GM18499 (cell line): Measurements from ENCODE around the gene SLCO3A1.
A peak's percentile ranks its signal among the peaks of the same experiment; 100 is the strongest.

Experiments
- ATAC-seq: cut with Tn5 transposase; IDR thresholded peaks from one replicate; pipeline ENCODE4 v1.9.1; 2021; ENCODE audit warnings: moderate number of reproducible peaks; ENCODE audit not compliant: insufficient read depth, unreplicated experiment

Gene SLCO3A1

GRCh38 chr15:92079047-92079446 is 225.5 kb downstream of the SLCO3A1 start:
- no peak for ATAC-seq

DNA sequence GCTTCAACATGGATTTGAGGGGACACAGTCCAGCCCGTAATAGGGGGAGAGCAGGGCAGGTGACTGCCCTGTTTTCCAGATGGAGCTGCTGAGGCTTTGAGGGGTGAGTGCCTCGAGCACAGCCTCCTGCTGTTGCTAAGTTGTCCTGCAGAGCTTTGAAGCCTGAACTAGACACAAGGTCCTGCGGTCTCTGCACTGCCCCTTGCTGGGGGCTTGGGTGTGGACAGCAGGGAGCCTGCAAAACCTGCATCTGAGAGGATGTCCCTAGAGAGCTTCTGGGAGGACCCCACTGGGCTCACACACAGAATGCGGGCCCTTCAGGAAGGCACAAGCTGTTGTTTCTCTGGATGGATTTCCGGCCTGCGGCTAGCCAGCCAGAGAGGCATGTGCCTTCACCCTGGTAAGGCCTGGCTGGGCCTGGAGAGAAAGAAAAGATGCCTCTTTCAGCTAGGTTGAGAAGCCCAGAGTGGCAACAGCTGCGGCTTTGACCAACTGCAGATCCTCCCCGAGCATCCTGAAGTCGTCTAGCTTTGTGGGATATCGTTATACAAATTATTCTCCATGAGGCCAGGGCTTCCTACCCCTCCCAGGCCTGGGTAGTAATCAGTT is 226.2 kb downstream of the SLCO3A1 start:
- no peak for ATAC-seq

DNA sequence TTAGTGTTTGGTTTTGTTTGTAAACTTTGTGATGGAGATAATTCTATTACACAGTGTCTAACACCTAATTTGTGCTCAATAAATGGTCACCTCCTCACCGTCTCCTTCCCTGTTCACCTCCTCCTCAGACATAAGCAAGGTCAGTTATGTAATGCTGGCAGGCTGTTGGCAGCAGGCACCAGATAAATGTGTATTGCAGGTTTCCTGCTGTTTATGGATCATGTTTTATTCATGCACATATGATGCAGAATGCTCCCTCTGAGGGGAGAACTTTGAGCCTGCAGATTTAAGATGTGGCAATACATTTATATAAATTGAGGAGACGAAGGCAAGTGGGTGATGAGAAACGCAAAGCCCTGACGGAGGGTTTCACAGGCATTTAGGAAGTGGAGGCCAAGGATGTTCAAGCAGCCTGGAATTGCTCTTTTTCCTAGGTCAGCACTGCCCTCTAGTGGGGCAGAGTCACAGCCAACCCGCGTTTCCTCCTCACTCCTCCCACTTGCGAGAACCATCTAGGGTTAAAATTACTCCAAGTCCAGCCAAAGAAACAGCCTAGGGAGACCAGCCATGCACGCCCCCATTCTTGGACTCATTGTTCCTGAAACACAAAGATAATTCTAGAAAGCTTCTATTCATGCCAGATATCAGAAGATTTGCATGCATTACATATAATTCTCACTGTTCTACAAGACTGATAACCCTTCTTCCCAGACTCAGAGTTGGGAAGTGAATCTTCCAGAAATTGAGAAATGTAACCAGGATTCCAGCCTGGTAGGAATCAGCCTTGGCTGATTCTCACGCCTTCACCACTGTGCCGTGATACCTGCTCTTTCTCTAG is 228.7 kb downstream of the SLCO3A1 start:
- no peak for ATAC-seq

- no peak for ATAC-seq
Measured at GRCh38 chr15:92083190-92083589, 229.7 kb downstream of the SLCO3A1 start.

- no peak for ATAC-seq
Measured at GRCh38 chr15:92087211-92087610, 233.7 kb downstream of the SLCO3A1 start.

- ATAC-seq = no peak
Measured at GRCh38 chr15:92091155-92091734, 237.7 kb downstream of the SLCO3A1 start.

GRCh38 chr15:92092289-92093105 is 239.0 kb downstream of the SLCO3A1 start:
- ATAC-seq = no peak

GRCh38 chr15:92095693-92096092 is 242.2 kb downstream of the SLCO3A1 start:
- ATAC-seq = peak; percentile 56

DNA sequence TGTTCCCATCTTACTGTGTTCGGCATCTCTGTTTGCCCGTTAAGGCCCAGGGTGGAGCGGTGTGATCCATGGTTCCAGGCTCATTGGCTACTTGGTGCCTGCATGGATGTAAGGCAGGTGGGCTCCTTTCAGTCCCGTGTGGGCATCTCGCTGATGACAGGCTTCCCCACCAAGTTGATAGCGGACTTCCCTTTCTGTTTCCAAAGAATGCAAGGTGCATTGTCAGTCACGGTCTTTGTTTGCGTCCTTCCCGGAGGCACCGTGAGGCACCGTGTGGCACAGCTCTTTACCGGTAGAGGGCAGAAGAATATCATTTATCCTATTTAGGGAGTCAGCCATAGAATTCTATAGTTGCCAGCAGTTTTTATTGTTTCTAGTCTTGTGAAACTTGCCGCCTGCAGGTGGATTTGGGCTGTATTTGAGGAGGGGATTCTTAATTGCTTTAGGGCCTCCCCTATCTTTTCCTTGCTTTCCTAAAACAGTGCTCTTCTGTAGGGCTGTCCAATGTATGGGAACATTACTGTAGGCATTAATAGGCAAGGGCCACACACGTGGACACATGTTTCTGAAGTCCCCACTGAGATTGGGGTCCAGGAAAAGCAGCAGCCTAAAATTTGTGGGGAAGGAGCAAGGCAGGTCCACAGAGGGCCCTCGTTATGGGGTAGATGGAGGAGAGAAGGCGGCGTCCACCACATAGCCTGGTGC is 244.1 kb downstream of the SLCO3A1 start:
- ATAC-seq = no peak

- ATAC-seq = no peak
Measured at GRCh38 chr15:92098869-92099268, 245.4 kb downstream of the SLCO3A1 start.

DNA sequence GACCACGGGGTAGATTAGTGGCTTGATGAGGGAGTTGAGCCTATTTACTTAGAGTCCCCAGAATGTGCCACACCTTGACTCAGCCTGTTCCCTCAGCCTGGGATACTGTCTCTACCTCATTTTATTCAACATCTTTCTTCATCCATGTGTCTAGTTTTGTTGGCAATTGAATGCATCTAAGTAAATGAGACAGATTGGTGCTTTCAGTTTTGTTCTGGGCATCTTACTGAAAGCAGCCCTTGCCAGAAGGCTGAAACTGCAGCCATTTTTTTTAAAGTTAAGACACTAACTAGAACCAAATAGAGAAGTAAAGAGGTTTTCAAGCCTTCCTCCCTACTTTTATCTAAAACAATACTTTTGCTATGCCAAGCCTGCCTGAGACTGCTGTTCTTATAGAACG is 246.8 kb downstream of the SLCO3A1 start:
- no peak for ATAC-seq

DNA sequence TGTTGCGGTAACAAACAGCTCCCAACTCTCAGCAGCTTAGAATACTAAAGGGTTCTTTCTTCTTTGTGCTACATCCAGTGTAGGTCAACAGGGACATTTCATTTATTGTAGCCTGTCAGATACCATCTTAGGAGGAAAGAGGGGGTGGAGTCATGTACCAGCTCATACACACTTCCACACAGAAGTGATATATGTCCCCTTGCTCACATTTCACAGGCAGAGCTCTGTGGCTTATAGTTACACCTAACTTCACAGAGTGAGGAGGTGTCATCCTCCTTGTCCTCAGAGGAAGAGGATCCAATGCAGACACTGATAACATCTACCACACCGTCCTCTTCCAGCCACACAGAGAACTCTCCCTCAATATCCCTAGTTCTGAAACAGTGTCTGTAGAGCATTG is 247.2 kb downstream of the SLCO3A1 start:
- ATAC-seq = no peak

DNA sequence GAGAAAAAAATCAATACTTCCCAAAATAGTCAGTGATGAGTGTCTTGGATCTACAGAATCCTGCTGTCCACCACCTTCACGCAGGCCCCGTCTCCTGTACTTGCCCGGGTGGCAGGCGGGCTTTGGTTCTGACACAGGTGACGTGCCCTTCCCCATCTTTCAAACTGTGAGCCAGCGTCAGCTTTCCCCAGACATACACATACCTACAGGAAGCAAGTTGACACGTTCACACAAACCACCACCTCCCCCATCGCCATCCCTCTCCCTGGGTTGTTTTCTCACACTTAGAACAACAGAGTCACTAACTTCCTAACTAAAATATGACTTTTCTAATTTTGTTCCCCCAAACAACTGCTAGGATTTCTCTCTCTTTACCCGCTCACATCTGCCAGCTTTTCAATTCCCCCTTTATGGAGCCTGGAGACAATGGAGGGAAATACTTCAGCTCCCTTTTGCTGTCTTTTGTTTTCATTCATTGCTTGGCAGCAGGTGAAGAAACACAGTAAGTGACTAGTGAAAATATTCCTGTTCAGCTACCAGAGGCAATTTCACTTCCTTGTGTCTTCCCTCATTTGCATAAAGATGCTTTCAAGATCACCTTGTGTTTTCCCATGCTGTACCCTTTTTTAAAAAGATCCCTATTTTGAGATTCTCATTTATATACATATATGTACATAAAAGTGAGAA is 248.3 kb downstream of the SLCO3A1 start:
- ATAC-seq = peak; percentile 40

DNA sequence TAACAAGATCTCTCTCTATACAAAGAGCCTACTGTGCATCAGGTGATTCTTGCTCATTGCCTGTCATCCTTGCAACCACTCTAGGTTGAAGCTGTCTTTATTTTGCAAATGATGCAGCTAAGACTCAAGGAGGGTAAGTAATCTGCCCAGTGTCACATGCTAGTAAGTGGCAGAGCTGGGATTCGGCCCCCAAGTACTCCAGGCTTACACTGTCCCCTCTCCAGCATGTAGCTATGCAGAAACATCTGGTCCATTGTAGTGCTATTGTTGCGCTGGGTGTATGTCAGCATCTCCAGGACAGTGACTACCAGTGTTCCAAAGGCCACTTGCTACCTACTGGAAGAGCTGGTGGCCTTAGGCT is 248.9 kb downstream of the SLCO3A1 start:
- peak; percentile 11 for ATAC-seq

DNA sequence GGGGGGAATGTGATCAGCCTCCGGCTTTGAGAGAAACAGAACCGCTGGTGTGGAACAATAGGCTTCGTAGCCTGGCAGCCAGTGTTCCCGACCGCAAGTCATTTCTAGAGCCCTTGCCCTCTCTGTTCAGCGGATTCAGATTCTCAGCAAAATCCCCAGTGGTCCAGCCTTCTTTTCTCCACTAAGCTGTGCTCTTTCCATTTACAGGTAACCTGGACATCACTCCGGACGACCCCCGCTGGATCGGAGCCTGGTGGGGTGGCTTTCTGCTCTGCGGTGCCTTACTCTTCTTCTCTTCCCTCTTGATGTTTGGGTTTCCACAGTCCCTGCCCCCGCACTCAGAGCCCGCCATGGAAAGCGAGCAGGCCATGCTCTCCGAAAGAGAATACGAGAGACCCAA is 250.6 kb downstream of the SLCO3A1 start:
- ATAC-seq = no peak

- no peak for ATAC-seq
Measured at GRCh38 chr15:92105611-92106010, 252.1 kb downstream of the SLCO3A1 start.

DNA sequence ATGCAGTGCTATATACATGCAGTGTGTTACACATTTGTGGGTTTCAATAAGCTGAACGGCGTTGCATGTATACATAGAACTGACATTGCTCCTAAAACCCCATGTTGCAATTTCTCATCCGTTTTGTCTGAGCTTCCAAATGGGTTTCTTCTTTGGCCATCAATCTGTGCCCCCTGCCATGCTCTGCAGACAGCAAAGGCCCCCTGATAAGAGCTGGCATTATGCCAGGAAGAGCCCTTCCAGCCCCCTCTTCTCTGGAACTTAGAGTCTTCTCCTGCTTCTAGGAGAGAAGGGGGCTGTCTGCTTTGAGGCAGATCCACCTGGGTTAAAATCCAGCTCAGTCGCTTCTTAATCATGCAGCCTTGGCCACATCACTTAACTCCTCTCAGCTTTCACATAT is 254.0 kb downstream of the SLCO3A1 start:
- no peak for ATAC-seq

- ATAC-seq = no peak
Measured at GRCh38 chr15:92109191-92109873, 255.8 kb downstream of the SLCO3A1 start.

DNA sequence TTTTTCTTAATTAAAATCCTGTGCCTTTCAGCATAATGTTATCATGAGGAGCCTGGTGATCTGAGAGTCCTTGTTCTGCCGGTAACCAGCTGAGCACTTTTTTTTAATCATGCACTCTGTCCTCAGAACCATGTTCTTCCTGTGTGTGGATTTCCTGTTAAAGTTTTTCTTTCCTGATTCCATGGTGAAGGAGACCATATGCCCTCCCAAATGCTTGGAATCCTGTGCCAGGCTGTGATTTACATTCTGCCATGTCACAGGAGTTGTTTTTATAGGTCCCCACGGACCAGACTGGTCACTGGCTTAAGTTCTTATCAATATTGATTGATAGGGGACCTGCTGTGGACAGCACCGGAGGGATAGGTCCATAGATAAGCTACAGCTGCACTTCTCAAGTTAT is 257.8 kb downstream of the SLCO3A1 start:
- no peak for ATAC-seq
